Osteocyte (in vitro differentiated cells): ENCODE results near the gene SENP6. TPM values are rescaled to one million over a fixed set of nuclear protein-coding genes. Genes with fewer than 3 reads are reported as not detected.
"Not testable (repeated sequence)": the region's sequence is repeated elsewhere in the genome, so short reads cannot be mapped to it uniquely, and the experiment has no call there.

Experiments
- DNase-seq: peaks from one replicate; pipeline ENCODE4 v3.0.0; 2021; ENCODE audit warnings: mixed read lengths; ENCODE audit not compliant: unreplicated experiment; ENCODE audit errors: extremely low spot score
- H3K27ac Mint-ChIP-seq: one replicate; pipeline ENCODE4 v1.8.0; 2021; ENCODE audit warnings: mild to moderate bottlenecking, mixed read lengths; ENCODE audit not compliant: unreplicated experiment
- H3K27me3 Mint-ChIP-seq: one replicate; pipeline ENCODE4 v1.8.0; 2021; ENCODE audit warnings: mixed read lengths; ENCODE audit not compliant: unreplicated experiment
- H3K36me3 Mint-ChIP-seq: one replicate; pipeline ENCODE4 v1.8.0; 2021; ENCODE audit warnings: mixed read lengths; ENCODE audit not compliant: unreplicated experiment
- H3K4me1 Mint-ChIP-seq: one replicate; pipeline ENCODE4 v1.8.0; 2021; ENCODE audit warnings: mixed read lengths; ENCODE audit not compliant: unreplicated experiment
- H3K4me3 Mint-ChIP-seq: one replicate; pipeline ENCODE4 v1.8.0; 2021; ENCODE audit warnings: mild to moderate bottlenecking, moderate library complexity, mixed read lengths; ENCODE audit not compliant: unreplicated experiment
- H3K9me3 Mint-ChIP-seq: one replicate; pipeline ENCODE4 v1.8.0; 2021; ENCODE audit warnings: mixed read lengths; ENCODE audit not compliant: unreplicated experiment
- total RNA-seq: library from RNA; stranded (reverse); gene quantifications from 2 replicates; pipeline ENCODE4 v1.2.1, GENCODE V29; 2021
- TF ChIP-seq, protein P1 (sequence below): fragments of 200-600 bp; sonication (generic); IDR thresholded peaks from 2 replicates; pipeline ENCODE4 v1.5.0; 2021; ENCODE audit warnings: antibody characterized with exemption, mild to moderate bottlenecking, moderate library complexity

Gene SENP6
- total RNA-seq, 1 donor from 2014 or later: 101 TPM

GRCh38 chr6:75727206-75727605 lies 125.5 kb downstream of the SENP6 start:
- Mint-ChIP-seq H3K9me3 (no peaks in the 10 kb centered on the region), H3K36me3 (no peaks in the 10 kb centered on the region), H3K4me3 (no peak overlapping the region), H3K4me1 (no peaks in the 10 kb centered on the region), H3K27me3 (no peaks in the 10 kb centered on the region), H3K27ac (no peak overlapping the region)
- no peak for DNase-seq
- TF ChIP-seq, protein P1, sequence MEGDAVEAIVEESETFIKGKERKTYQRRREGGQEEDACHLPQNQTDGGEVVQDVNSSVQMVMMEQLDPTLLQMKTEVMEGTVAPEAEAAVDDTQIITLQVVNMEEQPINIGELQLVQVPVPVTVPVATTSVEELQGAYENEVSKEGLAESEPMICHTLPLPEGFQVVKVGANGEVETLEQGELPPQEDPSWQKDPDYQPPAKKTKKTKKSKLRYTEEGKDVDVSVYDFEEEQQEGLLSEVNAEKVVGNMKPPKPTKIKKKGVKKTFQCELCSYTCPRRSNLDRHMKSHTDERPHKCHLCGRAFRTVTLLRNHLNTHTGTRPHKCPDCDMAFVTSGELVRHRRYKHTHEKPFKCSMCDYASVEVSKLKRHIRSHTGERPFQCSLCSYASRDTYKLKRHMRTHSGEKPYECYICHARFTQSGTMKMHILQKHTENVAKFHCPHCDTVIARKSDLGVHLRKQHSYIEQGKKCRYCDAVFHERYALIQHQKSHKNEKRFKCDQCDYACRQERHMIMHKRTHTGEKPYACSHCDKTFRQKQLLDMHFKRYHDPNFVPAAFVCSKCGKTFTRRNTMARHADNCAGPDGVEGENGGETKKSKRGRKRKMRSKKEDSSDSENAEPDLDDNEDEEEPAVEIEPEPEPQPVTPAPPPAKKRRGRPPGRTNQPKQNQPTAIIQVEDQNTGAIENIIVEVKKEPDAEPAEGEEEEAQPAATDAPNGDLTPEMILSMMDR: no peak

- not testable (repeated sequence) for H3K4me3 Mint-ChIP-seq, DNase-seq, H3K27ac Mint-ChIP-seq, H3K27me3 Mint-ChIP-seq, H3K4me1 Mint-ChIP-seq, H3K9me3 Mint-ChIP-seq, H3K36me3 Mint-ChIP-seq
These were observed 129.3 kb downstream of the SENP6 start for GRCh38 chr6:75731029-75731428.

DNA sequence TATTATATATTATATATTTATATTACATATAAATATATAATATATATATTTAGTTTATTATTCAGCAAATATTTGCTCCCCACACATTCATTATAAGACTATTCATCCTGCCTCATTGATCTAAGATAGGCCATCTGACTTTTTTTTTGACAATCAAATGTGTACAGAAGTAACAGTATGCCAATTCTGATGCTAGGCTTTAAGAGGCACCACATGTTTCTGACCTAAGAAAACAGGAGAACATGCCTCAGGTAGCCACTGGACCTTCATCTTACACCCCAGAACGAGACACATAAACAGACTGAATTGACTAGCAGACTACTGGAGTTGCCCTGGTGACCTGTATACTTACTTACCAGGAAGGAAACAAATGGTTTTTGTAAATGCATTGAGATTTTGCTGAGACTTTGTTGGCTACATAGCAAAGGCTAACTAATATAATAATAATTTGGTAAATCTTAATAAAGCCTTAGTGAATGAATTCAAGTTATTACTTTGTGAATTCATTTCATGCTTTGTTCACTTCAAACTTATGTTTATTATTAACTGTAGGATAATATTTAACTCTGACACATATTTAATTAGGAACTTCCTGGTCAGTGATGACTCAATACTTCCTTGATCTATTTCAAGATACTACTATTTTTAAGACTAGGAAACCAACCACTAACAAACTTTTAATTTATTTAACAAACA lies 134.0 kb downstream of the SENP6 start:
- Mint-ChIP-seq H3K27ac (no peak overlapping the region), H3K27me3 (no peaks in the 10 kb centered on the region), H3K4me3 (no peak overlapping the region), H3K9me3 (no peaks in the 10 kb centered on the region), H3K4me1 (peaks cover 5% of the 10 kb centered on the region), H3K36me3 (no peaks in the 10 kb centered on the region)
- no peak for DNase-seq
- TF ChIP-seq, protein P1: no peak

DNA sequence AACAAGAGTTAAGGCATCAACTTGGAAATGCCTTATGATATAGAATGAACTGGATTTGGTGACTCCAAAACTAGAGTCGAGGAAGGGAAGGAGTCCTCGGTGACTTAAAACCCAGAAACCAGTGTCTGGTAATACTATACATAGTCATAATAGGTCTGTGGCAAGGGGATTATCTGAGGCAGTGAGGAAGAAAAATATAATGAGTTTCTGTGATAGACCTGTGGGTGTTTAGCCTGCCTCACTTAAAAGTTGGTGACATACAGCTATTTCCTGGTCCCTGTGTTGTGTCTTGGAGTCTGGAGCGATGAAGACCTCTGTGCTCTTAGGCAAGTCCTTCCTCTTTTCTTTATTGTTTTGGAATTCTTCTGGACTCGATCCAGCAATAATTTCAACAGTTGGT lies 142.3 kb downstream of the SENP6 start:
- H3K9me3 Mint-ChIP-seq: no peaks in the 10 kb centered on the region
- peaks cover 7% of the 10 kb centered on the region for H3K4me1 Mint-ChIP-seq
- no peak overlapping the region for H3K4me3 Mint-ChIP-seq
- TF ChIP-seq, protein P1: no peak
- no peak overlapping the region for H3K27ac Mint-ChIP-seq
- H3K27me3 Mint-ChIP-seq: no peaks in the 10 kb centered on the region
- DNase-seq: no peak
- H3K36me3 Mint-ChIP-seq: no peaks in the 10 kb centered on the region

- no peaks in the 10 kb centered on the region for H3K27me3 Mint-ChIP-seq
- H3K27ac Mint-ChIP-seq: no peak overlapping the region
These were observed 143.7 kb downstream of the SENP6 start for GRCh38 chr6:75745404-75745803.

More at GRCh38 chr6:75745404-75745803, 143.7 kb downstream of the SENP6 start:
- peaks cover 16% of the 10 kb centered on the region for H3K4me1 Mint-ChIP-seq
- no peak for DNase-seq
- no peak overlapping the region for H3K4me3 Mint-ChIP-seq
- H3K36me3 Mint-ChIP-seq: no peaks in the 10 kb centered on the region
- TF ChIP-seq, protein P1: no peak
- H3K9me3 Mint-ChIP-seq: no peaks in the 10 kb centered on the region
